CD8-positive, alpha-beta memory T cell (primary cell): ENCODE results near the gene EPN2. TPM values are rescaled to one million over a fixed set of nuclear protein-coding genes. Genes with fewer than 3 reads are reported as not detected.

Experiments used
- CTCF ChIA-PET: fragments of 350-600 bp; sonication (Branson Sonifier 250); formaldehyde crosslinking; loops from one replicate; lab custom pipeline; 2021; ENCODE audit warnings: antibody characterized with exemption; lab: Charles Lee
- POLR2A ChIA-PET: fragments of 350-600 bp; sonication (Branson Sonifier 250); formaldehyde crosslinking; loops from one replicate; lab custom pipeline; 2021; ENCODE audit warnings: antibody characterized with exemption; lab: Charles Lee
- DNase-seq, 5 donors: peaks; one replicate each; pipeline versions ENCODE4 v3.0.0 to v3.0.0-alpha.2; 2020 to 2022; ENCODE audit warnings: mixed read lengths in 1 of 5
- H3K27ac ChIP-seq: one replicate; pipeline ENCODE4 v1.7.0; 2013; ENCODE audit warnings: low read depth, mild to moderate bottlenecking, low read length, moderate library complexity
- H3K27me3 ChIP-seq: 2 replicates; pipeline ENCODE4 v1.7.0; 2013; ENCODE audit warnings: low read length, mild to moderate bottlenecking; ENCODE audit not compliant: insufficient read depth, poor library complexity, severe bottlenecking
- H3K36me3 ChIP-seq: 2 replicates; pipeline ENCODE4 v1.7.0; 2013; ENCODE audit warnings: mild to moderate bottlenecking, low read length, moderate library complexity; ENCODE audit not compliant: insufficient read depth
- H3K4me1 ChIP-seq: 2 replicates; pipeline ENCODE4 v1.7.0; 2013; ENCODE audit warnings: mild to moderate bottlenecking, low read length, moderate library complexity; ENCODE audit not compliant: insufficient read depth
- H3K4me3 ChIP-seq: 2 replicates; pipeline ENCODE4 v1.7.0; 2013; ENCODE audit warnings: mild to moderate bottlenecking, low read length
- H3K9me3 ChIP-seq: 2 replicates; pipeline ENCODE4 v1.7.0; 2013; ENCODE audit warnings: mild to moderate bottlenecking, low read length
- H3K27ac Mint-ChIP-seq, 8 donors: one replicate each; pipeline ENCODE4 v1.8.0; 2020 to 2021; ENCODE audit warnings: mixed read lengths in 8 of 8, mild to moderate bottlenecking in 6 of 8, inconsistent platforms in 3 of 8, moderate library complexity in 3 of 8
- H3K27me3 Mint-ChIP-seq, 2 donors: one replicate each; pipeline ENCODE4 v1.8.0; 2020 to 2021; ENCODE audit warnings: mixed read lengths in 2 of 2, mild to moderate bottlenecking in 1 of 2, moderate library complexity in 1 of 2
- H3K36me3 Mint-ChIP-seq, 3 donors: one replicate each; pipeline ENCODE4 v1.8.0; 2020 to 2021; ENCODE audit warnings: mixed read lengths in 3 of 3, inconsistent platforms in 1 of 3, mild to moderate bottlenecking in 1 of 3
- H3K4me1 Mint-ChIP-seq, 3 donors: one replicate each; pipeline ENCODE4 v1.8.0; 2020 to 2021; ENCODE audit warnings: mixed read lengths in 3 of 3, inconsistent platforms in 1 of 3, mild to moderate bottlenecking in 1 of 3
- H3K4me3 Mint-ChIP-seq, 7 donors: one replicate each; pipeline ENCODE4 v1.8.0; 2020 to 2021; ENCODE audit warnings: mixed read lengths in 7 of 7, mild to moderate bottlenecking in 6 of 7, moderate library complexity in 4 of 7, inconsistent platforms in 2 of 7
- H3K9me3 Mint-ChIP-seq, 5 donors: one replicate each; pipeline ENCODE4 v1.8.0; 2020 to 2022; ENCODE audit warnings: mixed read lengths in 5 of 5, mild to moderate bottlenecking in 3 of 5, moderate library complexity in 2 of 5, inconsistent platforms in 1 of 5
- polyA plus RNA-seq: library from polyadenylated mRNA; unstranded; fragments of 300-500 nt; fragmentation: Illumina TruSeq; gene quantifications from one replicate; pipeline ENCODE4 v1.2.3, GENCODE V29; 2021
- total RNA-seq, 2 experiments: library from RNA; stranded (reverse); gene quantifications; one replicate each; pipeline ENCODE4 v1.2.3, GENCODE V29; 2021

Gene EPN2
- total and polyA plus RNA-seq, 3 experiments from 2014 or later = 9.0 to 10.4 (median 9.7) TPM

DNA sequence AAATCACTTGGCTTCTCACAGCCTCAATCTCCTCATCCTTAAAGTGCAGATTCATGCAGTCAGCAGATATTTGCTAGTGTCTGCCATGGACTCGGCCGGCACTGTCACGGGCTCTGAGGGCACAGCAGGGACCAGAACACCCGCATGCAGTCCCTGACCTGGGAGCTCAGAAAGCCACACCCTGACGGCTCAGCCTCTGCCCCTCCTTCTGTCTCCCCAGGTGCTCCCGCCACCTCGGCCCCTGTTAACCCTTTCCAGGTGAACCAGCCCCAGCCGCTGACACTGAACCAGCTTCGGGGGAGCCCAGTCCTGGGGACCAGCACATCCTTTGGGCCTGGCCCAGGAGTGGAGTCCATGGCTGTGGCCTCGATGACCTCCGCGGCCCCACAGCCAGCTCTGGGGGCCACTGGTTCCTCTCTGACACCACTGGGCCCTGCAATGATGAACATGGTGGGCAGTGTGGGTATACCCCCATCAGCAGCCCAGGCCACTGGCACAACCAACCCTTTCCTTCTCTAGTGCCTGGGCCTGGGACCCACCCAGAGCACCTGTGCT lies 96.6 kb downstream of the EPN2 start:
- Histone ChIP-seq H3K9me3 (no peaks in the 10 kb centered on the region), H3K27ac (no peak overlapping the region), H3K27me3 (no peaks in the 10 kb centered on the region), H3K36me3 (no peaks in the 10 kb centered on the region), H3K4me3 (no peak overlapping the region), H3K4me1 (no peaks in the 10 kb centered on the region)
- no peaks in the 10 kb centered on the region for H3K9me3 Mint-ChIP-seq
- DNase-seq = no peak
- ChIA-PET POLR2A (no interaction called here), CTCF (no interaction called here)
- no peak overlapping the region for H3K27ac Mint-ChIP-seq
- no peak overlapping the region for H3K4me3 Mint-ChIP-seq
- peaks cover 0 to 9% of the 10 kb centered on the region in 2 donors for H3K27me3 Mint-ChIP-seq
- no peaks in the 10 kb centered on the region for H3K4me1 Mint-ChIP-seq
- no peaks in the 10 kb centered on the region for H3K36me3 Mint-ChIP-seq

DNA sequence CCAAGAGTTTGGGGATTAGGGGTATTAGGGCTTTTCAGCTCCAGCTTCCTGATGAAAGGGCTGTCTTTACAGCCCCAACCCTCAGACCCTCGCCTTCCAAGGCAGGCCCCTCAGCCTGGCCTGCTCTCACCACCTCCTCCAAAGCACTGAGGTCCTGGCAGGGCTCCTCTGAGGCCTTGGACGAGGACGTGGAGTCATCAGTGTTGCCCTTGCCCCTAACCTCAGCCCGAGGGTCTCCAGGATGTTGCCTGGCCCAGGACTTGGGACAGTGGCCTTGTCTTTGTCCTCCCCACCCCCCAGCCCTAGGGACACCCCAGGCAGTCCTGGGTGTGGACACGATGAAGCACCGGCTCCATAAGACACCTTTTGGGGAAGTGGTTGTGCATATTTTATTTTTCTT lies 97.2 kb downstream of the EPN2 start:
- Mint-ChIP-seq H3K36me3 (no peaks in the 10 kb centered on the region), H3K9me3 (no peaks in the 10 kb centered on the region), H3K4me3 (no peak overlapping the region), H3K27me3 (peaks cover 0 to 10% of the 10 kb centered on the region in 2 donors), H3K27ac (no peak overlapping the region), H3K4me1 (no peaks in the 10 kb centered on the region)
- no peaks in the 10 kb centered on the region for H3K27me3 ChIP-seq
- no peaks in the 10 kb centered on the region for H3K9me3 ChIP-seq
- DNase-seq = no peak
- no peak overlapping the region for H3K4me3 ChIP-seq
- POLR2A ChIA-PET = no interaction called here
- CTCF ChIA-PET = no interaction called here
- H3K4me1 ChIP-seq = no peaks in the 10 kb centered on the region
- H3K27ac ChIP-seq = no peak overlapping the region
- no peaks in the 10 kb centered on the region for H3K36me3 ChIP-seq

DNA sequence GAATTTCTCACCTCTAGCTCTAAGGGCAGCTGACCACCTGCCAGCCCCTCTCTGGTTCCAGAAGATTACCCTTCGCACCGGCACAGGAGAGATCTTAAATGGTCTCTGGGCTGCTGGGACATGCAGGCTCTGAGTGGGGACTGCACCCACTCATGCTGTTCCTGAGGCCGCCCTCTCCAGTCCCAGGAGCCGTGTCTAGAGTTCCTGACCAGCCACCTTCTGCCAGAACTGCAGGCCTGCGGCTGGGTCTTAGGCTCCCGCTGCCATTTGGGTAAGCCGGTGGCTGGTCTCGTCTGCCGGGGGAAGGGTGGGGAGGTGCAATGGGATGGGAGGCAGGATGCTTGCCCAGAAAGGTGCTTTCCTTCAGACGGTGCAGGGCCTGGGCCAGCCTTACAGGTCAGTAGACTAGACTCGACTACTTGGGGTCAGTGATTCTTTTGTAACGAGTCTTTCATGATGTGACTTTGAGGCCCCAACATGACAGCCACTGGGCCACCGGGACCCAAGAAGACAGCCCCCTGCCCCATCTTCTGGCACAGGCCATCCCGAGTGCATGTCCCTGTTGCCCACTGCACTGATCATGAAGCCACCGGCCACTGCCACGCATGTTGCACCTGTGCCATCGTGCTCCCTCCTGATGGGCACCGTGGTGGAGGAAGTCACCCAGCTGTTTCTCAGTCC lies 98.9 kb downstream of the EPN2 start:
- Mint-ChIP-seq H3K4me1 (no peaks in the 10 kb centered on the region), H3K27ac (no peak overlapping the region), H3K9me3 (no peaks in the 10 kb centered on the region), H3K4me3 (no peak overlapping the region), H3K36me3 (peaks cover 0 to 2% (median 0%) of the 10 kb centered on the region in 3 donors), H3K27me3 (peaks cover 0 to 12% of the 10 kb centered on the region in 2 donors)
- no peaks in the 10 kb centered on the region for H3K36me3 ChIP-seq
- ChIA-PET CTCF (interaction anchor here (1.7 kb wide), 1 partner anchor 27 kb away, joined by 6 read pairs; the partner anchor contains the start of gene B9D1), POLR2A (no interaction called here)
- DNase-seq = no peak
- no peaks in the 10 kb centered on the region for H3K4me1 ChIP-seq
- no peak overlapping the region for H3K27ac ChIP-seq
- H3K9me3 ChIP-seq = no peaks in the 10 kb centered on the region
- no peaks in the 10 kb centered on the region for H3K27me3 ChIP-seq
- no peak overlapping the region for H3K4me3 ChIP-seq

DNA sequence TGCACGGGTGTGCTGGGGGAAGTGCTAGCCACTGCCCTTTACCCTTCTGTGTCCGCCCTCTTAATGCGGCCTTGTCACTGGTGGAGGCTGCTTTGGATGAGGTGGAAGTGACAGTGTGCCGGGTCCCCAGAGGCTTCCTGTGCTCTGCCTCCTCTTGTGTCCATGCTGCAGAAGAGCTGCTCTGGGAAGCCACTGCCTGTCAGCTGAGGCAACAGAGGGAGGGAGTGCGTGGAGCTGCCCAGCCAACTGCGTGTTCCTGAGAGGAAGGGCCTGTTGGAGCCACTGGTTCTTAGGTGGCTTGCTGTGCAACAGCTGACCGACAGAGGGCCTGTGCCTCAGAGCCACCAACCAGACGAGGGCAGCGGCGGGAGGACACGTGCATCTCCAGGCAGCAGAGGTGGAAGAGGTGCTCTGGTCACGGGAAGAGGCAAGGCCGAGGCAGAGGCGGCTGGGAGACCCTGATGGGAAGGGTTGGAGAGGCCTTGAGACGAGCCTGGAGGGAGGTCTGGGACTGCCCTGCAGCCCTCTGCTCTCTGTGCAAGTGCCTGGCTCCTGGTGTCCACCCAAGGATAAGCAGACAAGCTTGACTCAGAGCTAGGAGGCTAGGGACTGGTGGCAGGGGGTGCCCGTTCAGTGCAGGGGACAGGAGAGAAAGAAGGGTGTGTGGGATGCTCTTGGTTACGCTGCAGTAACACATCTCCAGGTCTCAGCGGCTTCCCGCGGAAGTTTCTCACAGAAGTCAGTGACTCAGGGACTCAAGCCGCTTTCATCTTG lies 100.0 kb downstream of the EPN2 start:
- ChIA-PET CTCF (interaction anchor here (1.5 to 1.7 kb wide), 2 partner anchors 26 to 110 kb away, joined by 4 to 6 read pairs; partner anchors contain the start of gene B9D1), POLR2A (no interaction called here)
- H3K9me3 ChIP-seq = no peaks in the 10 kb centered on the region
- H3K4me1 Mint-ChIP-seq = no peaks in the 10 kb centered on the region
- H3K9me3 Mint-ChIP-seq = no peaks in the 10 kb centered on the region
- peaks cover 0 to 2% (median 0%) of the 10 kb centered on the region in 3 donors for H3K36me3 Mint-ChIP-seq
- no peaks in the 10 kb centered on the region for H3K27me3 ChIP-seq
- peaks cover 7 to 12% of the 10 kb centered on the region in 2 donors for H3K27me3 Mint-ChIP-seq
- H3K4me1 ChIP-seq = no peaks in the 10 kb centered on the region
- no peak overlapping the region for H3K27ac ChIP-seq
- H3K4me3 ChIP-seq = no peak overlapping the region
- DNase-seq = no peak
- no peak overlapping the region for H3K27ac Mint-ChIP-seq
- no peaks in the 10 kb centered on the region for H3K36me3 ChIP-seq
- no peak overlapping the region for H3K4me3 Mint-ChIP-seq

DNA sequence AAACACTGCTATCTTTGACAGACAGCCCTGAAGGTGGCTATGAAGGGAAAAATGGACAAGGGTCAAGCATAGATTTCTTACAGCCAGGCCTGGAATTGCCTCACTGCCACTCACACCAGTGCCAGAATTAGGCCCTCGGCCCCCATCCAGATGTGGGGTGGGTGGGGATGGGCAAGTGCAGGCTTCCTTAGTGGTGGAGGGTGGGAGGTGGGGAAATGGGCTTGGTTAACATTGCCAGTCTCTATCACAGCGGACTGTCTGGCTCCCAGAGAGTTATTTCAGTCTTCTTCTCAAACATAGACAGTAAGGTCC lies 100.5 kb downstream of the EPN2 start:
- no peak for DNase-seq
- H3K36me3 Mint-ChIP-seq = peaks cover 0 to 2% (median 0%) of the 10 kb centered on the region in 3 donors
- no peaks in the 10 kb centered on the region for H3K4me1 Mint-ChIP-seq
- no peaks in the 10 kb centered on the region for H3K9me3 Mint-ChIP-seq
- no peaks in the 10 kb centered on the region for H3K4me1 ChIP-seq
- POLR2A ChIA-PET = no interaction called here
- H3K9me3 ChIP-seq = no peaks in the 10 kb centered on the region
- no peak overlapping the region for H3K4me3 Mint-ChIP-seq
- no peaks in the 10 kb centered on the region for H3K36me3 ChIP-seq
- no peak overlapping the region for H3K27ac ChIP-seq
- H3K27ac Mint-ChIP-seq = no peak overlapping the region
- peaks cover 7 to 12% of the 10 kb centered on the region in 2 donors for H3K27me3 Mint-ChIP-seq
- H3K4me3 ChIP-seq = no peak overlapping the region
- H3K27me3 ChIP-seq = no peaks in the 10 kb centered on the region
- CTCF ChIA-PET = interaction anchor here (1.3 to 1.7 kb wide), 3 partner anchors 25 to 711 kb away, joined by 3 to 6 read pairs (median 4); partner anchors contain the start of gene B9D1

DNA sequence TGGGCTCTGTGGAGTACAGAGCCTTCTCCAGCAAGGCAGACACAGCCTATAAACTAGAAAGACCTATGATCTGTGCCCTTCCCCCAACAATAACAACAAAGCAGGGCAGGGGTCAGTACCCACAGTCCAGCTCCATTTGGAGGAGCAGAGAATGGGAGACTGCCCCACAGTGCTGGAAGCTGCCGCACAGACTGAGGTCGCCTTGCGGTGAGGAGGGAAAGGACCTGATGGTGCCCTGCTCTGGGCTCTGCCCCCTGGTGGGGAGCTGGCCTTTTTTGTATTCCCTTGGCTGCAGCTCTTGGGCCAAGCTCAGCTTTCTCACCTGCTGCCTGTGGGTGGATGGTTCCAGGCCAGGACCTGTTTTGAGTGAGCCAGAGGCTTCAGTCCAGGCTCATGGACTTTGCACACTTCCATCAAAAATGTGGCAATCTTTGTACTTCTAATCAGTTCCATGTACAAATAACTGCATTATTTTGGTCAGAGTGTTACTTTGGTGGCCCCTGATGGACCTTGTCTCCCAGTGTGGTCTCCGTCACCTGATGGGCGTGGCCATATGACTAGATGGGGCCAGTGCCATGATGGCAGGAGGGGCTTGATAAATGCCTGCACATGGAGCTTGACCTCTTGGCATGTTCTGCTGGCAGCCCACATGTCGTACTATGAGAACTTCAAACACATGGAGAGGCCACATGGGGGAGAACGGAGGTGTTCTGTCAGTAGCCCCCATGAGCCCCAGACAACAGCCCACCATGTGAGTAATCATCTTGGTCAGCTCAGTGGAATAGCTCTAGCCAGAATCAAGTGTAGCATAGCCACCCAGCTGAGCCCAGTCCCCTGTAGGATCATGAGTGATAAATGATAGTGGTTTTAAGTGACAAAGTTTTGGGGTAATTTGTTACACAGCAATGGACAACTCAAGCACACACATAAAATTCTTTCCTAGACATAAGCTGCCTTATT lies 101.1 kb downstream of the EPN2 start:
- Mint-ChIP-seq H3K27me3 (peaks cover 7 to 12% of the 10 kb centered on the region in 2 donors), H3K9me3 (no peaks in the 10 kb centered on the region), H3K4me3 (no peak overlapping the region), H3K27ac (no peak overlapping the region), H3K36me3 (peaks cover 0 to 2% (median 0%) of the 10 kb centered on the region in 3 donors), H3K4me1 (no peaks in the 10 kb centered on the region)
- no peaks in the 10 kb centered on the region for H3K9me3 ChIP-seq
- no peaks in the 10 kb centered on the region for H3K27me3 ChIP-seq
- H3K4me1 ChIP-seq = no peaks in the 10 kb centered on the region
- H3K27ac ChIP-seq = no peak overlapping the region
- peak; percentile 44 to 74 (median 48) for DNase-seq
- ChIA-PET POLR2A (interaction anchor here (0.8 kb wide), 1 partner anchor 16 kb away, joined by 4 read pairs; no protein-coding TSS in a partner anchor), CTCF (interaction anchor here (0.6 to 1.7 kb wide), 4 partner anchors 25 to 712 kb away, joined by 3 to 6 read pairs (median 4); partner anchors contain the start of gene B9D1)
- H3K36me3 ChIP-seq = no peaks in the 10 kb centered on the region
- H3K4me3 ChIP-seq = no peak overlapping the region

DNA sequence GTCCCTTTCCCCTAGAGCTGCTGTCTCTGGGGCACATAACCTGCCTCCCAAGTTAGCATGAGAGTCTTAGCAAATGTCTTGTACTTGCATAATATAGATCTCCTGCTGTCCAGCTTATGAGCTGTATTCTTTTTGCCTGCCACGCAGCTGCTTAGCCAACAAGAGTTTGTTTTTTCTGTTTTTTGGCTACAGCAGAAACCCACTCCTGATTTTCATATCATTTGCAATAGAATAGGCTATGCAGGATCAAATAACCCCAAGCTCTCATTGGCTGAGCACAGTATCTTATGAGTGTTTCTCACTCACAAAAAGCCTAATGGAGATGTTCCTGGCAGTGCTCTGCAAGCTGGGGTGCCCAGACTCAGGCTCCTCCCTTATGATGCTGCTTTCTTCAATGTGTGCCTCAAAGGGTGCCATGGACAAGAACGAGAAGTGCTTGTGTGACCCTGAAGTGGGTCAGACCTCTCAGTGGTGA lies 102.2 kb downstream of the EPN2 start:
- Mint-ChIP-seq H3K4me1 (no peaks in the 10 kb centered on the region), H3K4me3 (no peak overlapping the region), H3K27me3 (peaks cover 7 to 12% of the 10 kb centered on the region in 2 donors), H3K9me3 (no peaks in the 10 kb centered on the region), H3K36me3 (peaks cover 0 to 2% (median 0%) of the 10 kb centered on the region in 3 donors), H3K27ac (peak overlapping the region in 1 of 8 donors; percentile 4)
- Histone ChIP-seq H3K27me3 (no peaks in the 10 kb centered on the region), H3K4me3 (no peak overlapping the region), H3K36me3 (no peaks in the 10 kb centered on the region), H3K4me1 (no peaks in the 10 kb centered on the region), H3K27ac (no peak overlapping the region), H3K9me3 (no peaks in the 10 kb centered on the region)
- DNase-seq = no peak
- ChIA-PET CTCF (no interaction called here), POLR2A (interaction anchor here (0.8 kb wide), 1 partner anchor 17 kb away, joined by 4 read pairs; no protein-coding TSS in a partner anchor)
